ENCODE data around the gene STAT5B.
A peak's percentile ranks its signal among the peaks of the same experiment; 100 is the strongest.

Gene STAT5B

GRCh38 chr17:42193216-42193968 is 82.8 kb downstream of the STAT5B start:
- no peak for DNase-seq (ENCODE audit: low read depth, low spot score)
- H3K4me3 ChIP-seq (ENCODE audit: low read depth, low read length), result peak overlapping the region; percentile 61
- in situ Hi-C loops (cut with HindIII; ENCODE audit: low sequenced_read_pairs), result no loop called here
- no peak for TF ChIP-seq CTCF (IDR thresholded peaks at IDR 0.05; ENCODE audit: low read depth, low read length)

- in situ Hi-C loops (cut with HindIII; ENCODE audit: low sequenced_read_pairs), result no loop called here
- no peak for TF ChIP-seq CTCF (IDR thresholded peaks at IDR 0.05; ENCODE audit: low read depth, low read length)
- no peak overlapping the region for H3K4me3 ChIP-seq (ENCODE audit: low read depth, low read length)
These were observed 83.7 kb downstream of the STAT5B start for GRCh38 chr17:42192189-42193126.

GRCh38 chr17:42191275-42191608 is 84.9 kb downstream of the STAT5B start:
- no peak overlapping the region for H3K4me3 ChIP-seq (ENCODE audit: low read depth, low read length)
- no peak for TF ChIP-seq CTCF (IDR thresholded peaks at IDR 0.05; ENCODE audit: low read depth, low read length)
- DNase-seq (ENCODE audit: low read depth, low spot score), result no peak
- in situ Hi-C loops (cut with HindIII; ENCODE audit: low sequenced_read_pairs), result no loop called here

More at GRCh38 chr17:42192189-42193126, 83.7 kb downstream of the STAT5B start:
- DNase-seq (ENCODE audit: low read depth, low spot score), result no peak

- H3K4me3 ChIP-seq (ENCODE audit: low read depth, low read length), result no peak overlapping the region
- no peak for DNase-seq (ENCODE audit: low read depth, low spot score)
- no peak for TF ChIP-seq CTCF (IDR thresholded peaks at IDR 0.05; ENCODE audit: low read depth, low read length)
- in situ Hi-C loops (cut with HindIII; ENCODE audit: low sequenced_read_pairs), result no loop called here
These were observed 85.5 kb downstream of the STAT5B start for GRCh38 chr17:42190491-42191274.

GRCh38 chr17:42189651-42189965 is 86.6 kb downstream of the STAT5B start:
- no peak for TF ChIP-seq CTCF (IDR thresholded peaks at IDR 0.05; ENCODE audit: low read depth, low read length)
- in situ Hi-C loops (cut with HindIII; ENCODE audit: low sequenced_read_pairs), result no loop called here
- H3K4me3 ChIP-seq (ENCODE audit: low read depth, low read length), result no peak overlapping the region
- DNase-seq (ENCODE audit: low read depth, low spot score), result no peak

All from astrocyte of the spinal cord (primary cell).